ENCODE data around the gene PAPPA2.
"Not testable (repeated sequence)": the region's sequence is repeated elsewhere in the genome, so short reads cannot be mapped to it uniquely, and the experiment has no call there.

Gene PAPPA2

DNA sequence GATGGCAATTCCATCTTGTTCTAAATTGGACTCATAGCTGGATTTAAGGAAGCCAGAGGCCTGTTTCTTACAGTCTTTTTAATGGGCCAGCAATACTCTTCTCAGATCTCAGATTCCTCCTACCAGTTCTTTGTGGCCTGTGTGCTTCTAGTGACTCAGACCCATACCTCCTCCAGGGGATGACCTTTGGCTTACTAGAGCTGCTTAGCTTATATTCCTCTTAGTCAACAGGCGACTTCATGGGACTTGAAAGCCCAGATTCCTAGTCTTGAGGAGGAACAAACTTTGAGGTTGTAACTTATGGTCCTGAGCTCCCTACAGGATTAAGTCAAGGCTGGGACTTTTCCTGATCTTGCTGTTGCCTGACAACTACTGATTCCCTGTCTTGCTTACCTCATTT is 12.4 kb upstream of the PAPPA2 start:
- Histone ChIP-seq H3K27ac (ENCODE audit: low read length) (no peak overlapping the region), H3K4me3 (ENCODE audit: low read length) (no peak overlapping the region), H2AFZ (ENCODE audit: low read length) (no peak overlapping the region), H3K27me3 (replicated peaks; ENCODE audit: insufficient read depth, low read length) (no peaks in the 10 kb centered on the region), H4K20me1 (ENCODE audit: insufficient read depth, low read length) (no peaks in the 10 kb centered on the region), H3K79me2 (ENCODE audit: low read length) (no peaks in the 10 kb centered on the region), H3K9ac (ENCODE audit: low read length) (no peak overlapping the region), H3K9me3 (replicated peaks; ENCODE audit: insufficient read depth, low read length) (no peaks in the 10 kb centered on the region), H3K4me2 (ENCODE audit: low read depth, low read length) (no peak overlapping the region), H3K4me1 (ENCODE audit: low read length) (no peaks in the 10 kb centered on the region), H3F3A (ENCODE audit: insufficient read depth, low read length) (no peaks in the 10 kb centered on the region), H3K36me3 (replicated peaks; ENCODE audit: insufficient read depth, low read length) (no peaks in the 10 kb centered on the region), H3K9me2 (replicated peaks; ENCODE audit: insufficient read depth, low read length) (no peaks in the 10 kb centered on the region)
- TF ChIP-seq CTCF (IDR thresholded peaks at IDR 0.05; ENCODE audit: low read length), result no peak
- DNase-seq, result no peak

DNA sequence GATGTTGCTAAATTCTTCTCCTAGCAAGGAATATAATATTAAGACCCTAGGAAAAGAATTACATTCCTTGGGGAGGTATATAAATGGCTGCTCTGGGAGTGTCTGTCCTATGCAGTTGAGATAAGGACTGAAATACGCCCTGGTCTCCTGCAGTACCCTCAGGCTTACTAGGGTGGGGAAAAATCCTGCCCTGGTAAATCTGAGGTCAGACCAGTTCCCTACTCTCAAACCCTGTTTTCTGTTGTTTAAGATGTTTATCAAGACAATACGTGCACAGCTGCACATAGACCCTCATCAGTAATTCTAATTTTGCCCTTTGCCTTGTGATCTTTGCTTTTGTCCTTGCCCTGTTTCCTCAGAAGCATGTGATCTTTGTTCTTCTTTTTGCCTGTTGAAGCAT is 11.2 kb upstream of the PAPPA2 start:
- not testable (repeated sequence) for H3K27ac ChIP-seq (ENCODE audit: low read length); H3K4me2 ChIP-seq (ENCODE audit: low read depth, low read length); DNase-seq; H3K36me3 ChIP-seq (replicated peaks; ENCODE audit: insufficient read depth, low read length); H3K9me3 ChIP-seq (replicated peaks; ENCODE audit: insufficient read depth, low read length); H2AFZ ChIP-seq (ENCODE audit: low read length); H3K27me3 ChIP-seq (replicated peaks; ENCODE audit: insufficient read depth, low read length); H3K4me3 ChIP-seq (ENCODE audit: low read length); H3K9ac ChIP-seq (ENCODE audit: low read length); H4K20me1 ChIP-seq (ENCODE audit: insufficient read depth, low read length); H3K9me2 ChIP-seq (replicated peaks; ENCODE audit: insufficient read depth, low read length); H3K4me1 ChIP-seq (ENCODE audit: low read length); H3F3A ChIP-seq (ENCODE audit: insufficient read depth, low read length); H3K79me2 ChIP-seq (ENCODE audit: low read length)

- Histone ChIP-seq H3K9me3 (replicated peaks; ENCODE audit: insufficient read depth, low read length) (no peaks in the 10 kb centered on the region), H3K9ac (ENCODE audit: low read length) (no peak overlapping the region), H3K4me3 (ENCODE audit: low read length) (no peak overlapping the region), H3K27me3 (replicated peaks; ENCODE audit: insufficient read depth, low read length) (no peaks in the 10 kb centered on the region), H3F3A (ENCODE audit: insufficient read depth, low read length) (no peaks in the 10 kb centered on the region), H4K20me1 (ENCODE audit: insufficient read depth, low read length) (no peaks in the 10 kb centered on the region), H3K4me1 (ENCODE audit: low read length) (no peaks in the 10 kb centered on the region), H3K79me2 (ENCODE audit: low read length) (no peaks in the 10 kb centered on the region), H3K27ac (ENCODE audit: low read length) (no peak overlapping the region), H3K4me2 (ENCODE audit: low read depth, low read length) (no peak overlapping the region), H3K36me3 (replicated peaks; ENCODE audit: insufficient read depth, low read length) (no peaks in the 10 kb centered on the region), H2AFZ (ENCODE audit: low read length) (no peak overlapping the region), H3K9me2 (replicated peaks; ENCODE audit: insufficient read depth, low read length) (no peaks in the 10 kb centered on the region)
- DNase-seq, result no peak
- TF ChIP-seq EZH2 (optimal IDR thresholded peaks at IDR 0.05; ENCODE audit: low read depth, low read length), result no peak
- TF ChIP-seq CTCF (IDR thresholded peaks at IDR 0.05; ENCODE audit: low read length), result no peak
- TF ChIP-seq EZH2phosphoT487 (IDR thresholded peaks at IDR 0.05; ENCODE audit: low read length), result no peak
Observed at GRCh38 chr1:176456795-176457194, 6.2 kb upstream of the PAPPA2 start.

DNA sequence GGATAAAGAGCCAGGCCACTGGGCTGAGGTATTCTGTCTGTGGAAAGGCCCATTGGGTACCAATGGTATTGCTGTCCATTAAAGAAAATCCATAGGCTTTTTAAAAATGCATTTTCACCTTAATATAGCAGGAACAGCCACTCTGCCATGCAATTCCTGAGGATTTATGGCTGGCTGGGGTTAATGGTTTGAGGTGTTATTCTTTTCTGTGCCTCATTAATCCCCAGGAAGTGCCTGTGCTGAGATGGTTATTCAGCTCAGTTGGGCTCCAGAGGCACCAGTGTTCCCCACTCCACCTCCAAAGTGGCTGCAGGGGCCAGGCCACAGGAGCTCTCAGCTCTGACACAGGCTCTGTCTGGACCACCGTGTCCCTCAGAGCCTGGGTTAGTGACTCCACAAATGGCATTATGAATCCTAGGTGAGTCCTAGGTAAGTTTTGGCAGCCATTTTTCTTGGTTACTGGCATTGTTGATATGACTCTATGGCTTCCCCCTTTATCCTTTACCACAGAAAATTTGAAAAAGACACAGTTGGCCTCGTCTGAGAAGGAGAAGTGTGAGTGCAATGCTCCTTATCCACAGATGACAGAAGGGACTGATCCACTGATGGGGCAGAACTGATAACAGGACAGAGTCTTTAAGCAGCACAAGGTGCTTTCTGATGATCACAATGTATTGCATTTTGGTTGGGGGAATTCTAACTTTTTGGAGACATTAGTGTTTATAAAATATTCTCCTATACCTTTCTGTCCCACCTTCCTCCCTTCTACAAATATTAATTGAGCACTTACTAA is 2.2 kb upstream of the PAPPA2 start:
- Histone ChIP-seq H3K4me2 (ENCODE audit: low read depth, low read length) (no peak overlapping the region), H3K4me1 (ENCODE audit: low read length) (no peaks in the 10 kb centered on the region), H3K79me2 (ENCODE audit: low read length) (no peaks in the 10 kb centered on the region), H3K27ac (ENCODE audit: low read length) (no peak overlapping the region), H3K9me2 (replicated peaks; ENCODE audit: insufficient read depth, low read length) (no peaks in the 10 kb centered on the region), H3K36me3 (replicated peaks; ENCODE audit: insufficient read depth, low read length) (no peaks in the 10 kb centered on the region), H4K20me1 (ENCODE audit: insufficient read depth, low read length) (no peaks in the 10 kb centered on the region), H3F3A (ENCODE audit: insufficient read depth, low read length) (no peaks in the 10 kb centered on the region), H3K9me3 (replicated peaks; ENCODE audit: insufficient read depth, low read length) (no peaks in the 10 kb centered on the region), H3K4me3 (ENCODE audit: low read length) (no peak overlapping the region), H3K27me3 (replicated peaks; ENCODE audit: insufficient read depth, low read length) (no peaks in the 10 kb centered on the region), H2AFZ (ENCODE audit: low read length) (no peak overlapping the region), H3K9ac (ENCODE audit: low read length) (no peak overlapping the region)
- DNase-seq, result no peak
- TF ChIP-seq EZH2phosphoT487 (IDR thresholded peaks at IDR 0.05; ENCODE audit: low read length) (no peak), CTCF (IDR thresholded peaks at IDR 0.05; ENCODE audit: low read length) (no peak), EZH2 (optimal IDR thresholded peaks at IDR 0.05; ENCODE audit: low read depth, low read length) (no peak)

All from MM.1S (cell line).